ENCODE results near the gene OR7G2.
"Not testable (repeated sequence)": the region's sequence is repeated elsewhere in the genome, so short reads cannot be mapped to it uniquely, and the experiment has no call there.

The OR7G2 gene

DNA sequence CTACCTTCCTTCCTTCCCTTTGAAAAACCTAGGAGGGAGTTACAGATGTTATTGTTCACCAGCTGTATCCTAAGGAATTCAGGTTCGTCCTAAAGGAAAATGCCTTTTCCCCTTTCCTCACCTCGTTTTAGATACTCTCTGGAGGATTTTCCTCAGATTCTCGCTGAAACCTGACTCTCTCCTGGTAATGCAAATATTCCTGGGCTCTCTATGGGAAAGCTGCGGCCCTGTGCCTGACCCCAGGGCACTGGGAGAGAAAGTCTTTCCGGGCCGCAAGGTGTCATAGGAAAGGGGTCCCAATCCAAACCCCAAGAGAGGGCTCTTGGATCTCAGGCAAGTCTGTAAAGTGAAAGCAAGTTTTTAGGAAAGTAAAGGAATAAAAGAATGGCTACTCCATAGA, 33.5 kb downstream of the OR7G2 start:
- no peak for DNase-seq (ENCODE audit: low spot score)

DNA sequence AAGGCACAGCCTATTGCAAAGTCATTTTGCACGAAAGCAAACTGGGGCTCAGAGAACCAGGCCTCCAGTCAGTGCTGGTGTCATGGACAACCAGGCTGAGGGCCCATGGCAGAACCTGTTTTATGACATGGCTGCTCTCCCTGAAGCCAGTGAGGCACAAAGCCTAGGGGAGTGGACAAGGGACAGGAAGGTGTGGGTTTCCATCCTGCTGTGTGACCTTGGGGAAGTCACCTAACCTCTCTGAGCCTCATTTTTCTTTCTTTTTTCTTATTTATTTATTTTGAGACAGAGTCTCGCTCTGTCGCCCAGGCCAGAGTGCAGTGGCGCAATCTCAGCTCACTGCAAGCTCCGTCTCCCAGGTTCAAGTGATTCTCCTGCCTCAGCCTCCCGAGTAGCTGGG, 35.6 kb downstream of the OR7G2 start:
- DNase-seq (ENCODE audit: low spot score) = not testable (repeated sequence)

DNA sequence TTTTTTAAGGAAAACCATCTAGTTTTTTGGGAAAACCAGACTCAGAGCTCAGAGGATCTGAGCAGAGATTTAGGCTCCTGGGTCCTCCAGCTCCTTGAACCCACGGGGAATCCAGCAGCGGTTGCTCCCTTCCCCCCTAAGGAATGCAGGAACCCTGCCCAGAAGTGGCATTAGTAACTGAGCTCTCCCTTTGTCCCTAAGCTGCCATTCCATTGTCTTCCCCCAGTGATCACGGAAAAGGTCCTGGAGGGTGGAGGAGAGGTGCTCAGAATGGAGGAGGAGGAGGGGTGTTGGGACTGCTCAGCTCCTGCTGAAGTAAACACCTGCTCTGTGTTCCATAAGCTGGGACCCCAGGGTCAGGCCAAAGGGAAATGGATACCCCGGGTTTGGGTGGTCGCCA, 37.2 kb downstream of the OR7G2 start:
- DNase-seq (ENCODE audit: low spot score) = no peak

DNA sequence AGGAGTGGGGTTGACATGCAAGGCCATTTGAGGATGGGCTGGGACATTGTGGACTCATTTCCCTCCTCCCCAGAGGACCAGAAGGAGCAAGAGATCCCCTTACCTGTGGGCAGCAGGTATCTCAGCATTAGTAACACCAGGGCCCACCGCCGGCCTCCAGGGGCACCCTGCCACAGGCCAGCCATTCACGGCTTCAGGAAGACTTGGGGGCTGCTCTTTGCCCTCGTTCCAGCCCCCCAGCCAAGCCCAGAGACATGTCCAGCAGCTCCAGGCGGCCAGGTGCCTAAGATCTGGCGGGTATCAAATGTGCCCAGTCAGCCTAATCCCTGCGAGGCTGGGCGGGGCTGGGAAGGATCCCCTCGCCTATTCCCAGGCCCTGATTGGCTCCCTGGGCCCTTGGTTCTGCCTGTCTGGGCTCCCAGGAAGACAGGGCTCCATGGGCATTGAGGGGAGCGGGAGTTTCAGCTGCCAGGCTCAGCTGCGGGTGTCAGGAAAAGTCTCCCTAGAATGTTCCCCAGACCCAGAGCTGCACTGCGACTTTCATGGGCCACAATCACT, 41.7 kb downstream of the OR7G2 start:
- no peak for DNase-seq (ENCODE audit: low spot score)

DNA sequence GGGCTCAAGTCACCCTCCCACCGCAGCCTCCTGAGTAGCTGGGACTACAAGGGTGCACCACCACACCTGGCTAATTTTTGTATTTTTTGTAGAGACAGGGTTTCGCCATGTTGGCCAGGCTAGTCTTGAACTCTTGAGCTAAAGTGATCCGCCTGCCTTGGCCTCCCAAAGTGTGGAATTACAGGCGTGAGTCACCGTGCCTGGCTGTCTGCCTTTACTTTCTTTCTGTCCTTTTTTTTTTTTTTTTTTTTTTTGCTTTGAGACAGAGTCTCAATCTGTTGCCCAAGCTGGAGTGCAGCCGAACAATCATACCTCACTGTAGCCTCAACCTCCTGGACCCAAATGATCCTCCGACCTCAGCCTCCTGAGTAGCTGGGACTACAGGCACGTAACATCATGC, 45.4 kb downstream of the OR7G2 start:
- DNase-seq (ENCODE audit: low spot score) = no peak

DNA sequence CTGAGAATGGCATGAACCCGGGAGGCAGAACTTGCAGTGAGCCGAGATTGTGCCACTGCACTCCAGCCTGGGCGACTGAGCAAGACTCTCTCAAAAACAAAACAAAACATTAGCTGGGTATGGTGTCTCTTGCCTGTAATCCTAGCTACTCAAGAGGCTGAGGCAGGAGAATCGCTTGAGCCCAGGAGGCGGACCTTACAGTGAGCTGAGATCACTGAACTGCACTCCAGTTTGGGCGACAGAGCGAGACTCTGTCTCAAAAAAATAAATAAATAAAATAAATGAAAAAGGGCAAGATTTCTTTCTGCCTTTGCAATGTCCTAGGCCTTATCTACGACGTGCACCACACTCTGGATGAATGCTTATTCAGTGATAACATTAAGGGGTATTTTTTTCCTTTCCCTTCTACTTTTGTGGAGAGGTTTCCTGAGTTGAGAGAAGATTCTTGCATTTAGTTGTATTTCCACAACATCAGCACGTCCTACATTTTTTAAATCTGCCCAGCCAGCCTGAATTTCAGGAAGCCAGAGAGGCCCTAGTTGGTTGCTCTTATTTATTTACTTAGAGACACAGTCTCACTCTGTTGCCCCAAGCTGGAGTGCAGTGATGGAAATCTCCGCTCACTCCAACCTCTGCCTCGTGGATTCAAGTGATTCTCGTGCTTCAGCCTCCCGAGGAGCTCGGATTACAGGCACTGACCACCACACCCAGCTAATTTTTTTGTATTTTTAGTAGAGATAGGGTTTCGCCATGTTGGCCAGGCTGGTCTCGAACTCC, 46.5 kb downstream of the OR7G2 start:
- no peak for DNase-seq (ENCODE audit: low spot score)

DNA sequence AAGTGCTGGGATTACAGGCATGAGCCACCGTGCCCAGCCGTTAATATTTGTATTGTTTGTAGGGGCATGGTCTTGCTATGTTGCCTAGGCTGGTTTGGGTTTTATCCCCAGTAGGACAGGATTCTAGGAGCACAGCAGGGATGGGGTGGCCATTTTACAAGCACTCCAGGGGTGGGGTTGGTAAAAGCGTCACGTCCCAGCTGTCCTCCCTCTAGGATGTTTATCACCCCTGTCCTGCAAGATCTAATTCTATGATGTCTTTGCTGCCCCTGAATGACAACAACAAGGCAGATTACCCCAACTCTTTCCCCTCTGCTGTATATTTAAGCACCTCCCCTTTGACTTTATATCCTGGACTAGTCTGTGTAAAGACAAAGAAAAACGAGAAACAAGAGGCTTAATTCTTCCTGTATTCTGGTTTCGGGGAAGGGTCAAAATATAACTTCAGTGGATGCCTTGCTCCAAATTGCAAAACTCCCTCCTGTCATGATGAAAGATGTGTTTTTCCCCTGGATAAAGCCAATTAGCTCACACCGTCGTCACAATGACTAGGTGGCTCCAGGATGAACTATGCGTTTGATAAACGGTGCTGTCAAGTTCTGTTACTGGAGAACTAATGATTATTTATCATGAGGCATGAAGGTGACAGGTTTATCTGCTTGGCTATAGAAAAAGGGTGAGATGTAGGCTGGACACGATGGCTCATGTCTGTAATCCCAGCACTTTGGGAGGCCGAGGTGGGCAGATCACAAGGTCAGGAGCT, 48.2 kb downstream of the OR7G2 start:
- DNase-seq (ENCODE audit: low spot score) = no peak

DNA sequence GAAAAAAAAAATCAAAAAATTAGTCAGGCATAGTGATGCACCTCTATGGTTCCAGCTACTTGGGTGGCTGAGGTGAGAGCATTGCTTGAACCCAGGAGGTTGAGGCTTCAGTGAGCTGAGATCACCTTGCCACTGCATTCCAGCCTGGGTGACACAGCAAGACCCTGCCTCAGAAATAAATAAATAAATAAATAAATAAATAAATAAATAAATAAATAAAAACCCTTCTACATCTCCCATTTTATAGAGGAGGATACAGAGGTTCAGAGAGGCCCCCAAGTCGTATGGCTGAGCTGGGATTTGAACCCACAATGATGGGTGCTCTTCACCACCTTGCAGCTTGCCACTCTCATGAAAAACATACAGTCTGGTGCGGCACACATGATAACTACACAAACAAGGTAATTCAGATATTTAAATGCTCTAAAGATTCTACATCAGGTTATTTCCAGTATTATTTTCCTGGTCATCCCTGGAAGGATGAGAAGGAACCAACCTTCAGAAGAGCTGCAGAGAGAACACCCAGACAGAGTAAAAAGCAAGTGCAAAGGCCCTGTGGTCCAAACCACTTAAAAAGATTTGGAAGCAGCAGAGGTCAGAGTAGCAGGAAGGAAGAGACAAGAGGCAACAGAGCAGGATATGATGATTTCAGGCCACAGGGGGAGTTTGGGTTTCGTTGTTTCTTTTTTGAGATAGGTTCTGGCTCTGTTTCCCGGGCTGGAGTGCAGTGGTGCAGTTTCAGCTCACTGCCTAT, 49.6 kb downstream of the OR7G2 start:
- DNase-seq (ENCODE audit: low spot score) = no peak

DNA sequence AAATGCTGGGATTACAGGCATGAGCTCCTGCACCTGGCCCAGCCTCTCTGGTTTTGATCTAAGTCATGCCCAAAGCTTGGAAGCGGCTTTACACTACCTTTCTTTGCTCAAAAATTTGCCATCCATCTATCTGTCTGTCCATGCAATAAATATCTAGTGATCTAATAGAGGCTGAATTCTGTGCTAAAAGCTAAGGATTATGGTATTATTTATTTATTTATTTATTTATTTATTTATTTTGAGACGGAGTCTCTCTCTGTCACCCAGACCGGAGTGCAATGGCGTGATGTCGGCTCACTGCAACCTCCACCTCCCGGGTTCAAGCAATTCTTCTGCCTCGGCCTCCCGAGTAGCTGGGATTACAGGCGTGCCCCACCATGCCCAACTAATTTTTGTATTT, 51.1 kb downstream of the OR7G2 start:
- not testable (repeated sequence) for DNase-seq (ENCODE audit: low spot score)

DNA sequence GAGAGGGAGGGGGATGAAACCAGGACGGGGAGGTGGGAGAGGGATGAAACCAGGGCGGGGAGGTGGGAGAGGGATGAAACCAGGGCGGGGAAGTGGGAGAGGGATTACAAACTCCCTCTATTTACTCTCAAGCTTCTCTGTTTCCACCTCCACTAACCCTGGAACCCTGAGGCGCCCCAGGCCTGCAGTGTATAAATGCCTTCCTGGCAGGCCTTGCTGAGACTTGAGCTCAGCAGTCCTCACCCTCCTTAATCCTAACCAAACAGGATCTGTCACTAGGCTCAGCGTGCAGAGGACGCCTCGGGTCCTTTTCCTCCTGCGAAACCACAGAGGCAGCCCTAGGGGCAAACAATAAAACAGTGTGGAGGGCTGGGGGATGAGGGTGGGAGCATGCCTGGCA, 52.5 kb downstream of the OR7G2 start:
- DNase-seq (ENCODE audit: low spot score) = no peak

DNA sequence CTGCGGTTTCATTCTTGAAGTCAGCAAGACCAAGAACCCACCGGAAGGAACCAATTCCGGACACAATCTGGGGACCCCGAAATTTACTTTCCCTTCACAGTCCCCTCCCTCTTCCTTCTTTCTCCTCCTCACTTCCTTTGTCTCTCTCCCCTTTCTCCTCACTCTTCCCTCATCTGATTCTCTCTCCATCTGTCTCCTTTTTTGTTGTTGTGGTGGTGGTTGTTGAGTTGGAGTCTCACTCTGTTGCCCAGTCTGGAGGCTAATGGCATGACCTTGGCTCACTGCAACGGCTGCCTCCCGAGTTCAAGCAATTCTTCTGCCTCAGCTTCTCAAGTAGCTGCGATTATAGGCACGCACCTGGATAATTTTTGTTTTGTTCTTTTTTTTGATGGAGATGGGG, 53.1 kb downstream of the OR7G2 start:
- DNase-seq (ENCODE audit: low spot score) = no peak

DNA sequence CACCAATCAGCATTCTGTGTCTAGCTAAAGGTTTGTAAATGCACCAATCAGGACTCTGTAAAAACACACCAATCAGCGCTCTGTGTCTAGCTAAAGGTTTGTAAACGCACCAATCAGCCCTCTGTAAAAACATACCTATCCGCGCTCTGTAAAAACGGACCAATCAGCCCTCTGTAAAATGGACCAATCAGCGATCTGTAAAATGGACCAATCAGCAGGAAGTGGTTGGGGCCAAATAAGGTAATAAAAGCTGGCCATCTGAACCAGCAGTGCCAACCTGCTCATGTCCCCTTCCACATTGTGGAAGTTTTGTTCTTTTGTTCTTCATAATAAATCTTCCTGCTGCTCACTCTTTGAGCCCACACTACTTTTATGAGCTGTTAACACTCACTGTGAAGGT, 53.6 kb downstream of the OR7G2 start:
- DNase-seq (ENCODE audit: low spot score) = not testable (repeated sequence)

DNA sequence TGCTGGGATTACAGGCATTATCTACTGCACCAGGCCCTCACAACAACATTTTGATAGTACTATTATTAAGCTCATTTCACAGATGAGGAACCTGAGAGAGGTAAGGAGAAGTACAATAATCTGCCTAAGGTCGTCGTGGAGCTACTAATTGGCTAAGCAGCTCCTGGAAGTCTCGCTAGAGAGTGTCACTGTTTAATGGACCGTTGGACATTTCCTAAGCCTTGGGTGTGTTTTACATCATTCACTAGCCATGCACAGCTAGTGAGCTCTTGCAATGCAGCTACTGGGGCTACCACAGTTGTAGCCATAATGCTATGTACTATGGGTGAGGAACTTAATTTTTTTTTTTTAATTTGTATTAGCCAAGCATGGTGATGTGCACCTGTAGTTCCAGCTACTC, 54.4 kb downstream of the OR7G2 start:
- DNase-seq (ENCODE audit: low spot score) = no peak

Measured in pons (tissue), 1 donor.